NCI-H748 treated with DMSO at 0.1 percent for 48 hours (cell line): Measurements from ENCODE around the gene RASGEF1C.
A peak's percentile ranks its signal among the peaks of the same experiment; 100 is the strongest.
"Not testable (repeated sequence)": the region's sequence is repeated elsewhere in the genome, so short reads cannot be mapped to it uniquely, and the experiment has no call there.

Source experiments
- DNase-seq: peaks from one replicate; lab custom pipeline; 2025; lab: John Stamatoyannopoulos, UW

RASGEF1C gene

GRCh38 chr5:180099733-180100611, 109.0 kb downstream of the RASGEF1C start:
- no peak for DNase-seq

- DNase-seq, result no peak
Observed at GRCh38 chr5:180098991-180099732, 109.8 kb downstream of the RASGEF1C start.

GRCh38 chr5:180098526-180098925, 110.5 kb downstream of the RASGEF1C start:
- DNase-seq, result no peak

- no peak for DNase-seq
Observed at GRCh38 chr5:180097926-180098325, 111.1 kb downstream of the RASGEF1C start.

DNA sequence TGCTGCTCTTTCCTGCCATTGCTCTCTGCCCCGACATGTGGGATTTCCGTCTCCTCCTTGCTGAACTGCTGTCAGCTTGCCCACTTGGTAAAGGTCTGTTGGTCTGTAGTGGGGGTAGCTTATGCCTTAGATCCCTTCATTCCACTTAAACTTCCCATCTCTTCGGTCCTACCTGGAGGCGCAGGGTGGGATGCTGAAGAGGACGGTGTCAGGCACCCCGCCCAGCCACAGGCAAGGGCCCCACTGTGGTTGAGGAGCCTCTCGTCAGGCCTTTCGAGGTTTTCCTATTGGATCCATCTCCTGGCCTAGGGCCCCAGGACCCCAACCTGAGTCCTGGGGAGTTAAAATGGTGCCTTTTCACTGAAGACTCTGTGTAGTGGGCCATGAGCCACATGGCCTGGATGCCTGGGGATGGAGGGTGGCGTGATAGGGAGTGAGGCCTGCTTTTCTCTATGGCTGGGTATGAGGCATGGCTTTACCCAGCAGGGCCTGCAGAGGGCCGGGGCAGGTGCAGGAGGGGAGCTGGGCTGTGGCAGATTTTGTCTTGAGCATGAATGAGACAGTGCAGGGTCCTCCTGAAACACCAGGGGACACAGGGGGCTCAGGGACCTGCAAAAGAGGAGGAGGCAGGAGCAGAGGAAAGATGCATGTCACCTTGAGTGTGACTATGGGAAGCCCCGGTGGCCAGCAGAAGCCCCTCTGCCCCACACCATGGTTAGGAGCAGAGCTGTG, 111.7 kb downstream of the RASGEF1C start:
- DNase-seq, result no peak

DNA sequence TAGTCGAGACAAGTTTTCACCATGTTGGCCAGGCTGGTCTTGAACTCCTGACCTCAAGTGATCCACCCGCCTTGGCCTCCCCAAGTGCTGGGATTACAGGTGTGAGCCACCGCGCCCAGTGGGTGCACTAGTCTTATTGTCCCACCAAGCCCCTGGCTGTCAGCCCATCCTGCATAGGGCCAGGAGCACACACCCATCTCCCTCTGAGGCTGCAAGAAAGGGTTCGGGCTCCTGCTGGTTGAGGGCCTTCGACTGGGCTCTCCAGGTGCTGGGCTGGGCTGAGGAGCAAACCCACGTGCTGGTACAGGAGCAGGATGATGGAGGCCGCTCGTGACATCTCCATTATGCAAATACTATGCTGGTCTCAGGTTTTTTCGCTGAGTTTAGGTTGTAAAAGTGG, 112.4 kb downstream of the RASGEF1C start:
- no peak for DNase-seq

DNA sequence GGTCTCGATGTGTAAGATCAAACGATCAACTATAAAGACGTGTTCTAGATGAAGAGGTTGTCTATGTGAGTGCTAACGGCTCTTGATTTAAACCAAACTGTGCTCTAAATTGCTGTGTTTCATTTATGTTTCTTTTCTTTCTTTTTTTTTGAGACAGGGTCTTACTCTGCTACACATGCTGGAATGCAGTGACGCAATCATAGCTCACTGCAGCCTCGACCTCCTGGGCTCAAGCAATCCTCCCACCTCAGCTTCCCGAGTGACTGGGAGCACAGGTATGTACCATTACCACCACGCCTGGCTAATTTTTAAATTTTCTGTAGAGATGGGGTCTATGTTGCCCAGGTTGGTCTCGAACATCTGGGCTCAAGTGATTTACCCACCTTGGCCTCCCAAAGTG, 113.5 kb downstream of the RASGEF1C start:
- no peak for DNase-seq

- DNase-seq, result no peak
Observed at GRCh38 chr5:180093651-180094382, 115.2 kb downstream of the RASGEF1C start.

- no peak for DNase-seq
Observed at GRCh38 chr5:180093241-180093640, 115.8 kb downstream of the RASGEF1C start.

DNA sequence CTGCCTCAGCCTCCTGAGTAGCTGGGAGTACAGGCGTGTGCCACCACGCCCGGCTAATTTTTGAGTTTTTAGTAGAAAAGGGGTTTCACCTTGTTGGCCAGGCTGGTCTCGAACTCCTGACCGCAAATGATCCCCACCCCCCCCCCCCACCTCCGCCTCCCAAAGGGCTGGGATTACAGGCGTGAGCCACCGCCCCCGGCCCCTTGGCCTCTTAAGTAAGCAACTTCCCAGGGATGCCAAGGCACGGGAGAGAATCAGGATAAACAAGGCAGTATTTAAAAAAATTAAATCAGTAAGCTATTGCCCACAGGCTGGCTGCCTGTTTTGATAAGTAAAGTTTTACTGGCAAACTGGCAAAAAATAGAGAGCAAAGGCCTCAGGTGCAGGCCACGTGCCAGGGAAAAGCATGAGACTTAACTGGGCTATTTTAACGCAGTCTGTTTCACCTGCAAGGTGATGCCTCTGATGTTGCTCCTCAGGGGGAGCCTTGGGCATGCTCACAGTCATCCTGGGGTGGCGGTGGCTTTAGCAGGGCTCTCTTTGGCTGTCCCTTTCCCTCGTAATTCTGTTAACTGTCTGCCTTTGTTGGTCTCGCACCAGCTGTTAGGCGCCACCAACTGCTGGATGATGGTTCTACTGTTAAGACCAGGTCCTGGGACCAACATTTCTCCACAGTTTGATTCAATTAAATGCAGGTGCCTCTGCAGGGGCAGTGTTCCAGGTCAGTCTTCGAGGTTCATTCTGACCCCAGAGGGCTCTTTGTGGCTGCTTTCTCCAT, 118.1 kb downstream of the RASGEF1C start:
- peak; percentile 21 for DNase-seq

- peak; percentile 19 for DNase-seq
Observed at GRCh38 chr5:180090098-180090768, 118.8 kb downstream of the RASGEF1C start.

DNA sequence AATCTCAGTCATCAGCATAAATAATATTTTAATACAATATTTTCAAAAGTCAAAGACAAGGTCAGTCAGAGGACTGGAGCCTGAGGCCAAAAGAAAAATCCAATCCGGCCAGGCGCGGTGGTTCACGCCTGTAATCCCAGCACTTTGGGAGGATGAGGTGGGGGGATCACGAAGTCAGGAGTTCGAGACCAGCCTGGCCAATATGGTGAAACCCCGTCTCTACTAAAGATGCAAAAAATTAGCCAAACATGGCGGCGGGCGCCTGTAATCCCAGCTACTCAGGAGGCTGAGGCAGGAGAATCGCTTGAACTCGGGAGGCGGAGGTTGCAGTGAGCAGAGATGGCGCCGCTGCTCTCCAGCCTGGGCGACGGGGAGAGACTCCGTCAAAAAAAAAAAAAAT, 119.4 kb downstream of the RASGEF1C start:
- not testable (repeated sequence) for DNase-seq

GRCh38 chr5:180088561-180088960, 120.5 kb downstream of the RASGEF1C start:
- DNase-seq, result no peak

GRCh38 chr5:180086816-180087399, 122.1 kb downstream of the RASGEF1C start:
- no peak for DNase-seq

DNA sequence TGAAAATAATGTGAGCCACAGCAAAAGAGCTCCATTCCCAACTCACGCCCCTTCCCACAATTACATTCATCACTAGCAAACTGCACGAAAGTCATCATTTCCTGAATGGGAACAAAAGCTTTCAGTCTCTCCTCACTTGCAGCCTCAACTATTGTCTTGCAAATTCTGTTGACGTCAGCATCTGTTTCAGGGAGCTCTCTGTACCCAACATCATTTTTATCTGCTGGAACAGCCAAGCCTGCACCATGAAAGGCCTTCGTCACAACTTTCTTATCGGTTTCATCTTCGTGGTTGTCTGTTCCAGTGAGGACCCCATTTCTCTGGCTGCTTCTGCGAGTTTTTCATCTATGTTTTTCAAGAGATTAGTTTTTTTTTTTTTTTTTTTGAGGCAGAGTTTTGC, 123.2 kb downstream of the RASGEF1C start:
- no peak for DNase-seq

DNA sequence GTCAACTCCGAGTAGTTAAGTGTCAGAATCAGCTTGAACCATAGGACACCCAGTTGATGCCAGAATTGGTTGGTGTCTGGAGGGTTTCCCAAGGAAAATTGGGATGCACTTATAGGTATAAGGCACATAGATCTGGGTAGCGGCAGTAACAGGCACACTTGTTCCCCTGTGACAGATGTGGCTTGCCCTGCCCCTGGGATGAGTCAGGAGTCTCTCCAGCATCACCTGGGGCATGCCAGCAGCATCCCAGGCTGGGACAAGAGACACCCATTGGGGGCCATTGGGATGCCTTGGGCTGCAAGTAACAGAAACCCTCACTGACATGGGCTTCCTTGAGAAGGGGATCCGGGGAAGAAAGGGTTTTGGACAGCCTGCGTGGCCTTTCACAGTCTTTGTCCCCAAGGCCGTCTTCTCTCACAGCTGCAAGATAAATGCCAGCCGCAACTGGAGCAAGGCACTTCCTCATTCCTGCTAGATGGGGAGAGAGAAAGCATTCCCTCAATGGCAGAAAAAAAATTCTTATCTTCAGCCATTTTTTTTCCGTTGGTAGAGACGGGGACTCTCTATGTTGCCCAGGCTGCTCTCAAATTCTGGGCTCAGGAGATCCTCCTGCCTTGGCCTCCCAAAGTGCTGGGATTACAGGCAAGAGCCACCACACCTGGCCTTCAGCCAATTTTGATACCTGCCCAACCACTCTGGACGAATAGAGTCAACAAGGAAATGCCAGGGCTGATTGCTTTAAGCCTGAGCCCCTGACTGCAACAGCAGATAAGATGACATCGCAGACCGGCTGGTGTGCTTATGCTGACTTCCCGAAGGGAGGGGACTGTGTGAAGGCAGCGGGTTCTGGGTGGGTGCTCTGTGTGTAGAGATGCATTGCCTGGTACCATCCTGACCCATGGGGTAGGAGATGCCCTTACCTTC, 124.1 kb downstream of the RASGEF1C start:
- peak; percentile 74 for DNase-seq

DNA sequence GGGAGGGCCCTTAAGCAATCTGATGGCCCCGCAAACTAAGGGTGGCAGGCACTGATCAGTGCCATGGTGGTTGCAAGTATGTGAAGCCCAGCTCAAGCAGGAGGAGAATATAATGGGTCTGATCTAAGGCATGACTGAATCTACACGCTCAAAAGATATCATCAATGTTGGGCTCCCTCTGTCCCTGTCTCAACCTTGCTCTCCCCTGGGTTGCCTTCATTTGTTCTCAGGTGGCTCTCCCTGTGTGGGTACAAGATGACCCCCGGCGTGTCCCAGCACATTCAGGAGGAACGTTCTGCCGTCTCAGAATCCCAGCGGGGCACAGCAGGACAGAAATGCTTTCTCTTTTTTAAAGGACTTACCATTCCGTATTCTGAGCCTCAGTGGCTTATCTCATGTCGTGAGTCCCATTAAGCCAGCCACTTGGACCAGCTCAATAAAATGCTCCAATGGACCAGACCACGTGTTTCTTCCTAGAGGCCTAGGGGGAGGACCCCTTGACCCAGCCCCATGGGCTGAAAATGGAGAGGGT, 125.4 kb downstream of the RASGEF1C start:
- DNase-seq, result no peak

GRCh38 chr5:180082633-180083420, 126.2 kb downstream of the RASGEF1C start:
- DNase-seq, result no peak
